ENCODE results near the gene DTX1.

DTX1 gene

DNA sequence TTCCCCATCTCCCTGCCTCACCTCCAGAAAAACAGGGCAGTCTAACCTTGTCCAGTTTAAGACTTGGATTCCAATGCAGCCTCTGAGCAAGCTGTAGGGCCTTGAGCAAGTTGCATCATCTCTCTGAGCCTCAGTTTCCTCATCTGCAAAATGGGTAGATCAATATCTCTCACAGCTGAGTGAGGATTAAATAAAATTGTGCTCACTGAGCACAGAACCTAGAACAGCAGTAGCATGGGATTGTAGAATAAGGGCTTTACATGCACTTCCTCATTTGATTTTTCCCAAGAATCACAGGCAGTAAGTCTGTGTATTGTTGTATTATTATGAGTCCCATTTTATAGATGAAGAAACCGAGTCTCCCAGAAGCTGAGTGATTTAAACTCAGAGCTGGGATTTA is 2.0 kb downstream of the DTX1 start:
- Histone ChIP-seq H3K9ac (ENCODE audit: low read length) (no peak overlapping the region), H3K27ac (ENCODE audit: low read depth, low read length) (no peak overlapping the region), H4K8ac (ENCODE audit: low read depth, low read length) (no peak overlapping the region), H2AFZ (ENCODE audit: insufficient read depth, low read length, poor library complexity) (no peak overlapping the region), H3K36me3 (ENCODE audit: control insufficient read depth in 1 of 2, insufficient read depth in 2 of 2, low read length in 2 of 2) (no peaks in the 10 kb centered on the region), H2BK5ac (ENCODE audit: low read depth, low read length, poor library complexity) (no peak overlapping the region), H3K4ac (ENCODE audit: low read depth, low read length) (no peak overlapping the region), H3K9me3 (ENCODE audit: insufficient read depth, low read depth, low read length) (peaks cover 4% of the 10 kb centered on the region), H2BK12ac (ENCODE audit: low read length) (no peak overlapping the region), H3K27me3 (ENCODE audit: insufficient read depth, low read length) (peaks cover 38% of the 10 kb centered on the region), H3K79me1 (ENCODE audit: low read length) (no peaks in the 10 kb centered on the region), H4K91ac (ENCODE audit: low read depth, low read length) (no peak overlapping the region), H3K18ac (ENCODE audit: low read length) (no peak overlapping the region), H3K4me3 (ENCODE audit: low read depth, low read length) (no peak overlapping the region), H3K79me2 (ENCODE audit: control insufficient read depth, insufficient read depth, low read length, poor library complexity) (no peaks in the 10 kb centered on the region), H4K12ac (ENCODE audit: low read depth, low read length) (no peak overlapping the region), H3K4me2 (ENCODE audit: low read length) (no peak overlapping the region), H2BK120ac (ENCODE audit: insufficient read depth, low read length, poor library complexity) (no peak overlapping the region), H3K4me1 (ENCODE audit: control insufficient read depth in 1 of 2, insufficient read depth in 2 of 2, low read length in 2 of 2) (no peaks in the 10 kb centered on the region), H2AK5ac (ENCODE audit: low read length) (no peak overlapping the region), H3K14ac (ENCODE audit: low read length) (no peak overlapping the region), H3K23ac (ENCODE audit: low read length) (no peak overlapping the region)
- no CpG with 5 or more reads among the region's 1 CpG for WGBS (ENCODE audit: extremely low coverage, insufficient coverage, insufficient read length)
- no peak for DNase-seq

DNA sequence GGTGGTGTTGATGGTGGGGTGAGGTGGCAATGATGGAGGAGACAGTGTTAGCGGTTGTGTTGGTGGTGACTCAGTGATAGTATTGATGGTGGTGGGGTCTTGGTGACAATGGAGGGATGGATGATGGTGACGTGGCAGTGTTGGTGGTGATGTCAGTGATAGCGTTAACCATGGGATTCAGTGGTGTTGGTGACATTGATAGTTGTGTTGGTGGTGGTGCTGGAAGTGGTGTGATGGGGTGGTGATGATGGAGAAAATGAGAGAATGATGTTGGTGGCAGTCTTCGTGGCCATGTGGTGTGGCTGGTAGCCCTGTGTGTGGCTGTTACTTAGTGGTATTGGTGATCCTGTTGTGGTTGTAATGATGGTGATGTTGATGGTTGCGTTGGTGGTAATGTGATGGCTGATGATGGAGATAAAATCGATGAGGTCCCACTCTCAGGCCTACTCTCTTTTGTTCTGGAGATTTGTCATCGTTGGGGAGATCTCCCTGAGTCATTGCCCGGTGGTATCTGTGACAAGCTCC is 2.6 kb downstream of the DTX1 start:
- no peak overlapping the region for H2AK5ac ChIP-seq (ENCODE audit: low read length)
- no peak overlapping the region for H3K4me2 ChIP-seq (ENCODE audit: low read length)
- peaks cover 4% of the 10 kb centered on the region for H3K9me3 ChIP-seq (ENCODE audit: insufficient read depth, low read depth, low read length)
- no peak overlapping the region for H4K12ac ChIP-seq (ENCODE audit: low read depth, low read length)
- H3K14ac ChIP-seq (ENCODE audit: low read length): no peak overlapping the region
- no peak overlapping the region for H3K4me3 ChIP-seq (ENCODE audit: low read depth, low read length)
- H4K91ac ChIP-seq (ENCODE audit: low read depth, low read length): no peak overlapping the region
- no peak for DNase-seq
- H3K4me1 ChIP-seq (ENCODE audit: control insufficient read depth in 1 of 2, insufficient read depth in 2 of 2, low read length in 2 of 2): no peaks in the 10 kb centered on the region
- no peaks in the 10 kb centered on the region for H3K36me3 ChIP-seq (ENCODE audit: control insufficient read depth in 1 of 2, insufficient read depth in 2 of 2, low read length in 2 of 2)
- no CpG with 5 or more reads among the region's 8 CpGs for WGBS (ENCODE audit: extremely low coverage, insufficient coverage, insufficient read length)
- H3K9ac ChIP-seq (ENCODE audit: low read length): no peak overlapping the region
- peaks cover 38% of the 10 kb centered on the region for H3K27me3 ChIP-seq (ENCODE audit: insufficient read depth, low read length)
- no peak overlapping the region for H3K27ac ChIP-seq (ENCODE audit: low read depth, low read length)
- H3K79me1 ChIP-seq (ENCODE audit: low read length): no peaks in the 10 kb centered on the region
- no peaks in the 10 kb centered on the region for H3K79me2 ChIP-seq (ENCODE audit: control insufficient read depth, insufficient read depth, low read length, poor library complexity)
- no peak overlapping the region for H2BK5ac ChIP-seq (ENCODE audit: low read depth, low read length, poor library complexity)
- no peak overlapping the region for H2BK120ac ChIP-seq (ENCODE audit: insufficient read depth, low read length, poor library complexity)
- H2AFZ ChIP-seq (ENCODE audit: insufficient read depth, low read length, poor library complexity): no peak overlapping the region
- H3K18ac ChIP-seq (ENCODE audit: low read length): no peak overlapping the region
- no peak overlapping the region for H2BK12ac ChIP-seq (ENCODE audit: low read length)
- no peak overlapping the region for H3K4ac ChIP-seq (ENCODE audit: low read depth, low read length)
- H3K23ac ChIP-seq (ENCODE audit: low read length): peak overlapping the region; percentile 74
- no peak overlapping the region for H4K8ac ChIP-seq (ENCODE audit: low read depth, low read length)

DNA sequence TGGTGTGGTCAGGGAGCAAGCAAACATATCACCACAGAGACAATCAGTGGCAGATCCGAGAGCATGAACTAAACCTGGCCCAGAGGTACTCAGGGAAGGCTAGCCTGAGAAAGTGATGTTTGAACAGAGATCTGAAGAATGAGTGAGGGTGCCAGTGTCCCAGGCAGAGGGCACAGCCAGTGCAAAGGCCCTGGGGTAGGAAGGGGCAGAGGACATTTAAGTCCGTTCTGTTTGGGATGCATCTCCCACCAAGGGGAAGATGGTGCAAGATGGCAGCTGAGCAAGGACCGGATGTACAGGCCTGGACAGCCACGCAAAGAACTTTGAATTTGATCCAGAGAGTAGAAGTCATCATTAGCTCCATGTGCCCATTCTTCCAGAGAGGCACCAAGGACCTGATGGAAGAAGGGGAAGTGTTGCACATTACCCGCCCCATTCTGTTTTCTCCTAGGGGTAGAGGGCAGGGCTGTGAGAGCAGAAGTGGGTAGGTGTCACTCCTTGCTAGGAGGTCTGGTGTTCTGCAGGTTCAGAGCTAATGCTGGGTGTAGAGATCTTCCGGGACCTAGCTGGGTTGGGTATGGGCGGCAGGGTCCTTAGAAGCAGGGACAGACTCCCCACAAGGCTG is 3.9 kb downstream of the DTX1 start:
- H3K9me3 ChIP-seq (ENCODE audit: insufficient read depth, low read depth, low read length): peaks cover 4% of the 10 kb centered on the region
- no peak overlapping the region for H3K4ac ChIP-seq (ENCODE audit: low read depth, low read length)
- H3K23ac ChIP-seq (ENCODE audit: low read length): no peak overlapping the region
- H3K79me1 ChIP-seq (ENCODE audit: low read length): no peaks in the 10 kb centered on the region
- H2AFZ ChIP-seq (ENCODE audit: insufficient read depth, low read length, poor library complexity): no peak overlapping the region
- H3K27ac ChIP-seq (ENCODE audit: low read depth, low read length): no peak overlapping the region
- H3K79me2 ChIP-seq (ENCODE audit: control insufficient read depth, insufficient read depth, low read length, poor library complexity): no peaks in the 10 kb centered on the region
- no peak overlapping the region for H4K8ac ChIP-seq (ENCODE audit: low read depth, low read length)
- no peak overlapping the region for H3K18ac ChIP-seq (ENCODE audit: low read length)
- H4K91ac ChIP-seq (ENCODE audit: low read depth, low read length): no peak overlapping the region
- H3K9ac ChIP-seq (ENCODE audit: low read length): no peak overlapping the region
- no peak overlapping the region for H3K4me3 ChIP-seq (ENCODE audit: low read depth, low read length)
- H2AK5ac ChIP-seq (ENCODE audit: low read length): no peak overlapping the region
- no peak for DNase-seq
- H3K14ac ChIP-seq (ENCODE audit: low read length): no peak overlapping the region
- no peaks in the 10 kb centered on the region for H3K36me3 ChIP-seq (ENCODE audit: control insufficient read depth in 1 of 2, insufficient read depth in 2 of 2, low read length in 2 of 2)
- no peak overlapping the region for H2BK5ac ChIP-seq (ENCODE audit: low read depth, low read length, poor library complexity)
- H2BK12ac ChIP-seq (ENCODE audit: low read length): no peak overlapping the region
- no peak overlapping the region for H3K4me2 ChIP-seq (ENCODE audit: low read length)
- no peak overlapping the region for H2BK120ac ChIP-seq (ENCODE audit: insufficient read depth, low read length, poor library complexity)
- H3K4me1 ChIP-seq (ENCODE audit: control insufficient read depth in 1 of 2, insufficient read depth in 2 of 2, low read length in 2 of 2): no peaks in the 10 kb centered on the region
- H3K27me3 ChIP-seq (ENCODE audit: insufficient read depth, low read length): peaks cover 28% of the 10 kb centered on the region
- no CpG with 5 or more reads among the region's 7 CpGs for WGBS (ENCODE audit: extremely low coverage, insufficient coverage, insufficient read length)
- no peak overlapping the region for H4K12ac ChIP-seq (ENCODE audit: low read depth, low read length)

DNA sequence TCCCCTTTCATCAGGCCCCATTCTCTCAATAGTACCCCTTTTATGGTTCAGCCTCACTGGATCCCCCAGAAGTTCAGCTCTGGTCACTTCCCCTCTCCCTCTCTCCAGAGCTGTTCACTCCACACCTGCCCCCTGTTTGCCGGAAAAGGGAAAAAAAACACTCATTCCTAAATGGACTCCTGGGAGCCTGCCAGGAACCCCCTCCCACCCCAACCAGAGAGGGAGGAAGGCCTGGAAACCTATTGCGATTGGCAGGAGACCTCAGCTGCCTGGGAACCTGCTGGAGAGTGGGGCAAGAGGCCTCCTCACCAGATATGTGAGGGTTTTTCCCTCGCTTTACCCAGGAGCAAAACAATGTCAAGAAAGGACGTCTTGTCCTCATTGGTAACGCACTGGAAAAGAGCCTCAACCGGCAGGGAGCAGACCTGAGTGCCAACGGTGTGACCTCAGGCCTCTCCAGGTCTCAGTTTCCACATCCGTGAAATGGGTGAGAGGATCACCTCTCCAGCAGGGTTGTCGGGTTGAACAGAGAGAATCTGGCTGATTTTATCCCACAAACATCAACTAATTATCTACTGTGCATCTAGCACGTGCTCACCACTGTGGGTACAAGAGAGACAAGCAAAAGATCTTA is 4.6 kb downstream of the DTX1 start:
- H3K79me2 ChIP-seq (ENCODE audit: control insufficient read depth, insufficient read depth, low read length, poor library complexity): no peaks in the 10 kb centered on the region
- no CpG with 5 or more reads among the region's 10 CpGs for WGBS (ENCODE audit: extremely low coverage, insufficient coverage, insufficient read length)
- H2BK5ac ChIP-seq (ENCODE audit: low read depth, low read length, poor library complexity): no peak overlapping the region
- H3K27ac ChIP-seq (ENCODE audit: low read depth, low read length): no peak overlapping the region
- no peak overlapping the region for H3K18ac ChIP-seq (ENCODE audit: low read length)
- H3K4me1 ChIP-seq (ENCODE audit: control insufficient read depth in 1 of 2, insufficient read depth in 2 of 2, low read length in 2 of 2): no peaks in the 10 kb centered on the region
- no peaks in the 10 kb centered on the region for H3K79me1 ChIP-seq (ENCODE audit: low read length)
- H3K14ac ChIP-seq (ENCODE audit: low read length): no peak overlapping the region
- H2AK5ac ChIP-seq (ENCODE audit: low read length): no peak overlapping the region
- H2AFZ ChIP-seq (ENCODE audit: insufficient read depth, low read length, poor library complexity): no peak overlapping the region
- no peak overlapping the region for H2BK120ac ChIP-seq (ENCODE audit: insufficient read depth, low read length, poor library complexity)
- H2BK12ac ChIP-seq (ENCODE audit: low read length): no peak overlapping the region
- H4K8ac ChIP-seq (ENCODE audit: low read depth, low read length): no peak overlapping the region
- peaks cover 21% of the 10 kb centered on the region for H3K27me3 ChIP-seq (ENCODE audit: insufficient read depth, low read length)
- H3K9ac ChIP-seq (ENCODE audit: low read length): no peak overlapping the region
- no peak overlapping the region for H4K12ac ChIP-seq (ENCODE audit: low read depth, low read length)
- H3K4me2 ChIP-seq (ENCODE audit: low read length): no peak overlapping the region
- no peak overlapping the region for H3K4me3 ChIP-seq (ENCODE audit: low read depth, low read length)
- H4K91ac ChIP-seq (ENCODE audit: low read depth, low read length): no peak overlapping the region
- peaks cover 4% of the 10 kb centered on the region for H3K9me3 ChIP-seq (ENCODE audit: insufficient read depth, low read depth, low read length)
- no peak for DNase-seq
- no peak overlapping the region for H3K23ac ChIP-seq (ENCODE audit: low read length)
- H3K4ac ChIP-seq (ENCODE audit: low read depth, low read length): no peak overlapping the region
- no peaks in the 10 kb centered on the region for H3K36me3 ChIP-seq (ENCODE audit: control insufficient read depth in 1 of 2, insufficient read depth in 2 of 2, low read length in 2 of 2)

Data from trophoblast cell (in vitro differentiated cells and primary cell).